Upper lobe of left lung (tissue), 6 donors: ENCODE measurements around the gene LOX. TPM values are rescaled to one million over a fixed set of nuclear protein-coding genes. Genes with fewer than 3 reads are reported as not detected.

Source experiments
- ATAC-seq, 2 donors: fragments of 200-7000 bp; cut with Tn5 transposase; one replicate each; pipeline ENCODE4 v1.9.1; 2022; ENCODE audit warnings: mild to moderate bottlenecking in 2 of 2, moderate library complexity in 2 of 2; ENCODE audit not compliant: low FRiP score in 2 of 2
- DNase-seq, 2 donors: peaks; one replicate each; pipeline ENCODE4 v3.0.0-alpha.2; 2019 to 2020
- H3K27ac ChIP-seq, 4 donors: fragments of 200-600 bp; sonication (generic); one replicate each; pipeline ENCODE4 v1.5.1; 2016 to 2019
- H3K27me3 ChIP-seq, 4 donors: fragments of 200-600 bp; sonication (generic); one replicate each; pipeline ENCODE4 v1.5.1; 2017 to 2019
- H3K36me3 ChIP-seq, 4 donors: fragments of 200-600 bp; sonication (generic); one replicate each; pipeline ENCODE4 v1.5.1; 2016 to 2019
- H3K4me1 ChIP-seq, 4 donors: fragments of 200-600 bp; sonication (generic); one replicate each; pipeline ENCODE4 v1.5.1; 2018 to 2019
- H3K4me3 ChIP-seq, 4 donors: fragments of 200-600 bp; sonication (generic); one replicate each; pipeline ENCODE4 v1.5.1; 2017 to 2019; ENCODE audit warnings: mild to moderate bottlenecking in 2 of 4, moderate library complexity in 1 of 4
- H3K9me3 ChIP-seq, 4 donors: fragments of 200-600 bp; sonication (generic); one replicate each; pipeline ENCODE4 v1.5.1; 2018 to 2019
- EP300 ChIP-seq, 4 donors: sonication (generic); formaldehyde crosslinking; IDR thresholded peaks; one replicate each; pipeline ENCODE4 v1.5.1; 2017; ENCODE audit warnings: antibody characterized with exemption in 4 of 4, control low read depth in 2 of 4
- POLR2A ChIP-seq, 4 donors: fragments of 450-650 bp; IDR thresholded peaks; one replicate each; pipeline ENCODE4 v1.5.1; 2016 to 2017; ENCODE audit warnings: antibody characterized with exemption in 4 of 4, mild to moderate bottlenecking in 2 of 4
- POLR2AphosphoS5 ChIP-seq, 2 donors: sonication (generic); formaldehyde crosslinking; IDR thresholded peaks; one replicate each; pipeline ENCODE4 v1.5.1; 2017; ENCODE audit warnings: antibody characterized with exemption in 2 of 2
- WGBS, 2 donors: methylation state at CpG; one replicate each; pipeline ENCODE4 v1.1.5; 2017 to 2018; 5-methylcytosine and 5-hydroxymethylcytosine counted together
- total RNA-seq, 6 donors: library from RNA; depleted of rRNA in 4 of 6; stranded (reverse); fragments of >200 nt in 4 of 6; gene quantifications; one replicate each; pipeline versions ENCODE4 v1.1.0 to v1.2.1, GENCODE V29; 2016 to 2021
- TF ChIP-seq, protein P1 (sequence below), 6 experiments: fragments of 450-650 bp in 4 of 6; fragments of 200-600 bp in 2 of 6; sonication (generic) in 2 of 6; IDR thresholded peaks; one replicate each; pipeline ENCODE4 v1.5.1; 2016 to 2019; ENCODE audit warnings: antibody characterized with exemption in 6 of 6
- donor health status: DM: no; HTN: no; CAD: no; lungs with moderate emphysema.
- donor health status: DM: no; HTN: yes; CAD: no; lungs with severe emphysema.

The LOX gene
- total RNA-seq, 6 donors from 2014 or later = 5.2 to 48.7 (median 23.9) TPM

DNA sequence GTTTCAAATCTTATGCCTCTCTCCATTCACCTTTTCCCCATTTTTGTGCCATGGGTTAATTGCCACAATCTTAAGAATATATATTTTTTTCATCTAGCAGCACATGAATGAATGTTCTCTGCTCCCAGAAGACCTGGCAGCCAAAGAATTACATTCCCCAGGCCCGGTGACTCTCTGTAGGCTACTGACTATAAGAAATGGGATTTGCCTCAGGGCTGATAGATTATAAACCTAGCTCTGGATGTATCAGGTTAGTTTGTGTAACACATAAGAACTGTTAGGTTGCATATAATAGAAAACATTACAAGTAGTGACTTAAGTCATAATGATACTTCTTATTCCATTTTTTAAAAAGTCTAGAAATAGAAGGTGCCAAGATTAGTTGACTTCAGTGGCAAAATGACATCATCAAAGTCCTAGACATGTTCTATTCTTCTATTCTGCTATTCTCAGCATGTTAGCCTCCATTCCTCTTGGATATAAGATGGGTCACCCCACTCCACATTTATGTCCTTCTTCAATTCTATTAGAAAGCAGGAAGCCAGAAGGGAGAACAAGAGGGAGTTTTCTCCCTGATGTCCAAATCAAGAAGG is 40.4 kb upstream of the LOX start:
- no peak overlapping the region for H3K4me3 ChIP-seq
- DNase-seq (no peak), ATAC-seq (no peak)
- WGBS, 2 donors = 91 to 97% methylated on average over 1 of the region's 1 CpG
- H3K4me1 ChIP-seq = no peaks in the 10 kb centered on the region
- TF ChIP-seq, protein P1, sequence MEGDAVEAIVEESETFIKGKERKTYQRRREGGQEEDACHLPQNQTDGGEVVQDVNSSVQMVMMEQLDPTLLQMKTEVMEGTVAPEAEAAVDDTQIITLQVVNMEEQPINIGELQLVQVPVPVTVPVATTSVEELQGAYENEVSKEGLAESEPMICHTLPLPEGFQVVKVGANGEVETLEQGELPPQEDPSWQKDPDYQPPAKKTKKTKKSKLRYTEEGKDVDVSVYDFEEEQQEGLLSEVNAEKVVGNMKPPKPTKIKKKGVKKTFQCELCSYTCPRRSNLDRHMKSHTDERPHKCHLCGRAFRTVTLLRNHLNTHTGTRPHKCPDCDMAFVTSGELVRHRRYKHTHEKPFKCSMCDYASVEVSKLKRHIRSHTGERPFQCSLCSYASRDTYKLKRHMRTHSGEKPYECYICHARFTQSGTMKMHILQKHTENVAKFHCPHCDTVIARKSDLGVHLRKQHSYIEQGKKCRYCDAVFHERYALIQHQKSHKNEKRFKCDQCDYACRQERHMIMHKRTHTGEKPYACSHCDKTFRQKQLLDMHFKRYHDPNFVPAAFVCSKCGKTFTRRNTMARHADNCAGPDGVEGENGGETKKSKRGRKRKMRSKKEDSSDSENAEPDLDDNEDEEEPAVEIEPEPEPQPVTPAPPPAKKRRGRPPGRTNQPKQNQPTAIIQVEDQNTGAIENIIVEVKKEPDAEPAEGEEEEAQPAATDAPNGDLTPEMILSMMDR (IDR thresholded peaks at IDR 0.05) = no peak
- TF ChIP-seq POLR2AphosphoS5 (IDR thresholded peaks at IDR 0.05) (no peak), POLR2A (IDR thresholded peaks at IDR 0.05) (no peak), EP300 (IDR thresholded peaks at IDR 0.05) (no peak)
- H3K27ac ChIP-seq = no peak overlapping the region
- no peaks in the 10 kb centered on the region for H3K36me3 ChIP-seq
- H3K27me3 ChIP-seq = no peaks in the 10 kb centered on the region
- no peaks in the 10 kb centered on the region for H3K9me3 ChIP-seq

DNA sequence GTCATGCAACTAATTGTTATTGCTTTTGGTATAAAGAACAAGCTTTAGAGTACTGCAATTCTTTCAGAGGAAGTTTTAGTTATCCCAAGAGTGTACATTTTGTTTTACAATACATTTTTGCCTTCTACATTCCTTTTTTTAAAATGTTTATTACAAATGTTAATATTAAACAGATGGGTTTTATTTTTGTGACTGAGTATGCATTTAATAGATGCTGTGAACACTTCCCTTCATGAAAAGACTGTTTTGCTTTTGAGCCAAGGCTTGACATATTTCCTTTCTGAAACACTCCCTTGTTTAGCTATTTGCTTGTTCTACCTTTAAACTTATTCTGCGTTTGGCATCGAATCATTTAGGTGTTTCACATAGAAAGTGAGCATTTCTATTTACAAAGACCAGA is 36.4 kb upstream of the LOX start:
- H3K27me3 ChIP-seq = no peaks in the 10 kb centered on the region
- no peaks in the 10 kb centered on the region for H3K9me3 ChIP-seq
- H3K4me3 ChIP-seq = no peak overlapping the region
- ATAC-seq (no peak), DNase-seq (no peak)
- WGBS, 2 donors = 47 to 48% methylated on average over 2 of the region's 2 CpGs
- no peak overlapping the region for H3K27ac ChIP-seq
- no peaks in the 10 kb centered on the region for H3K4me1 ChIP-seq
- H3K36me3 ChIP-seq = no peaks in the 10 kb centered on the region
- TF ChIP-seq POLR2AphosphoS5 (IDR thresholded peaks at IDR 0.05) (no peak), EP300 (IDR thresholded peaks at IDR 0.05) (no peak), POLR2A (IDR thresholded peaks at IDR 0.05) (no peak)
- TF ChIP-seq, protein P1 (IDR thresholded peaks at IDR 0.05) = no peak

DNA sequence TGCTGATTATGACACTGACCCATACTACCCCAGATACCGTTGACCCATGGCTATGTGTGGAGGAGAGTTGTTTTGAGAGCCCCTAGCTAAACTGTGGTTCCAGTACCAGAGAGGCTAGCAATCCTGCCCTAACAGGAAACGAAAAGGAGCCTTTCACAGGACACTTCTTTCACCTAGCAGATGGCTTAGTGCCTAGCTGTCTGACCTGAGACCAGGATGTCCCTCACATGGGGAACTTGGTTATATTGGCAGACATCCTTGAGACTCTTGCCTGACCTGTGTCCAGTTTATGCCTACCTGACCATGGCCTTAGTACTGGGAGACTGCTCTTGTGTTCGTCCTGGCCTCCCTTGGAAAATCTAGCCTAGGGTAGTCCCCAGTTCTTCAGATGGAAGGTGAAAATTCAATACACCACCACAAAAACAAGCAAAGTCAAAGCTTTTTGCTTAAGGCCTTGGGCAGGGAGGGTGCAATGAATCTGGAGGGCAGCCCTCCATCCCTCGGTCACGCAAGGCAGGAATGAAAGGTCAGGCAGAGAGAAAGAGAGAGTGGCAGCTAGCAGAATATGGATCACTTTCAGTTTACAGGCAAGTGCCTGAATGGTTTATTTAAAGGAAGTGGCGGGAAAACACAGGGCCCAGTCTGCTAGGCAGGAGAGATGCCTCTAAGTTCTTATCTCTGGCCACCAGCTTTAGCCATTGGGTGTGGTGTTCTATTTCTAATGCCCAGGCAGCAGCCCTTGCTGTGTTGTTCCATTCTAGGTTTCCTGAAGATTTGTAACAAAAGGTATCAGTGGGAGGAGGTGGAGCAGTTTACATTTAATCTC is 34.9 kb upstream of the LOX start:
- Histone ChIP-seq H3K27ac (peak overlapping the region in 2 of 4 donors; percentile 30 to 35), H3K9me3 (no peaks in the 10 kb centered on the region), H3K27me3 (no peaks in the 10 kb centered on the region), H3K36me3 (no peaks in the 10 kb centered on the region), H3K4me3 (no peak overlapping the region), H3K4me1 (no peaks in the 10 kb centered on the region)
- no peak for TF ChIP-seq POLR2A (IDR thresholded peaks at IDR 0.05)
- TF ChIP-seq, protein P1 (IDR thresholded peaks at IDR 0.05) = no peak
- TF ChIP-seq POLR2AphosphoS5 (IDR thresholded peaks at IDR 0.05) = peak in 1 of 2 donors; percentile 66
- no peak for TF ChIP-seq EP300 (IDR thresholded peaks at IDR 0.05)
- DNase-seq (no peak), ATAC-seq (no peak)
- 71 to 76% methylated on average over 5 to 6 of the region's 6 CpGs for WGBS, 2 donors

DNA sequence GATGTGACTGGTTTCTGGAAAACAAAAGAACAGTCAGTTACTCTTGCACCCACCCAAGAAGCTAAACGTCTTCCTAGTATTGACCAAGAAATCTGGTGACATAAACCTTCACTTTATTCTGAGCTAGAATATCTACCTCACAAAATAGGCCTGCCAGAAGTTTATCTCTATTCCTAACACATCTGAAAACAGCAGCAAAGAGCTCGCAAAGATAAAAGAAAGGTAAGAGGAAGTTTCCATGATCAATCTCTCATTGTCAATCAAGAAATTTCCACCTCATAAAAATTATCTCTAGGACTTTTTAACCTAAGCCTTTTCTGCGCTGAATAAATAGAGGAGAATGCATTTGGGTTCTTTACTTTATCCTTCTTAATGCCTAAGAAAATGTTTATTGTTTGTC is 34.0 kb upstream of the LOX start:
- no peak for DNase-seq
- no peaks in the 10 kb centered on the region for H3K9me3 ChIP-seq
- no peaks in the 10 kb centered on the region for H3K4me1 ChIP-seq
- TF ChIP-seq POLR2A (IDR thresholded peaks at IDR 0.05) = no peak
- TF ChIP-seq, protein P1 (IDR thresholded peaks at IDR 0.05) = no peak
- TF ChIP-seq EP300 (IDR thresholded peaks at IDR 0.05) = no peak
- H3K36me3 ChIP-seq = no peaks in the 10 kb centered on the region
- no peak for ATAC-seq
- 53 to 55% methylated on average over 3 of the region's 3 CpGs for WGBS, 2 donors
- no peak overlapping the region for H3K4me3 ChIP-seq
- no peak overlapping the region for H3K27ac ChIP-seq
- no peaks in the 10 kb centered on the region for H3K27me3 ChIP-seq
